Esophagus muscularis mucosa (tissue), 4 donors: ENCODE measurements around the gene NBDY. TPM values are rescaled to one million over a fixed set of nuclear protein-coding genes. Genes with fewer than 3 reads are reported as not detected.

Source experiments
- DNase-seq: peaks from one replicate; pipeline ENCODE4 v3.0.0-alpha.2; 2017; ENCODE audit errors: extremely low spot score
- H3K27ac ChIP-seq, 4 donors: fragments of 200-600 bp; sonication (generic); replicated peaks in 1 of 4; 1 replicate in 3 of 4; 2 replicates in 1 of 4; pipeline ENCODE4 v1.5.1; 2016 to 2019; ENCODE audit warnings: mild to moderate bottlenecking in 1 of 4
- H3K27me3 ChIP-seq, 4 donors: fragments of 200-600 bp; sonication (generic); one replicate each; pipeline versions ENCODE4 v1.5.1 to v1.6.0; 2016 to 2019
- H3K36me3 ChIP-seq, 4 donors: fragments of 200-600 bp; sonication (generic); one replicate each; pipeline ENCODE4 v1.5.1; 2016 to 2019
- H3K4me1 ChIP-seq, 4 donors: fragments of 200-600 bp; sonication (generic); one replicate each; pipeline ENCODE4 v1.5.1; 2016 to 2019
- H3K4me3 ChIP-seq, 4 donors: fragments of 200-600 bp; sonication (generic); 1 replicate in 2 of 4; 2 replicates in 2 of 4; pipeline ENCODE4 v1.5.1; 2016 to 2019; ENCODE audit warnings: mild to moderate bottlenecking in 4 of 4, moderate library complexity in 1 of 4
- H3K9me3 ChIP-seq, 4 donors: fragments of 200-600 bp; sonication (generic); 1 replicate in 3 of 4; 2 replicates in 1 of 4; pipeline ENCODE4 v1.5.1; 2016 to 2019
- CTCF ChIP-seq, 3 experiments: fragments of 200-600 bp in 2 of 3; fragments of 450-650 bp in 1 of 3; sonication (generic) in 2 of 3; IDR thresholded peaks; one replicate each; pipeline ENCODE4 v1.5.1; 2017 to 2019; ENCODE audit warnings: antibody characterized with exemption in 3 of 3, mild to moderate bottlenecking in 2 of 3, moderate library complexity in 1 of 3
- EP300 ChIP-seq: sonication (generic); formaldehyde crosslinking; IDR thresholded peaks from one replicate; pipeline ENCODE4 v1.6.1; 2017; ENCODE audit warnings: antibody characterized with exemption
- POLR2A ChIP-seq: fragments of 450-650 bp; IDR thresholded peaks from one replicate; pipeline ENCODE4 v1.6.1; 2017; ENCODE audit warnings: antibody characterized with exemption, moderate library complexity, mild to moderate bottlenecking, low read depth
- POLR2AphosphoS5 ChIP-seq, 2 donors: sonication (generic); formaldehyde crosslinking; IDR thresholded peaks; one replicate each; pipeline ENCODE4 v1.6.1; 2017; ENCODE audit warnings: antibody characterized with exemption in 2 of 2
- WGBS: methylation state at CpG from one replicate; pipeline ENCODE4 v1.1.5; 2018; 5-methylcytosine and 5-hydroxymethylcytosine counted together
- intact Hi-C: fragments of 100-400 bp; cut with DNase I; formaldehyde crosslinking; loops from one replicate; pipeline ENCODE4 v1.15.1; 2023
- total RNA-seq, 4 donors: library from RNA; depleted of rRNA; stranded (reverse); fragments of >200 nt; gene quantifications; one replicate each; pipeline versions ENCODE4 v1.1.0 to v1.2.1, GENCODE V29; 2016

NBDY gene
- total RNA-seq, 4 donors from 2014 or later = 11.8 to 19.4 (median 18.7) TPM

GRCh38 chrX:56788717-56789122 is 59.7 kb downstream of the NBDY start:
- no peaks in the 10 kb centered on the region for H3K36me3 ChIP-seq
- peaks cover 0 to 17% (median 0%) of the 10 kb centered on the region in 4 donors for H3K4me1 ChIP-seq
- TF ChIP-seq EP300 (no peak), POLR2A (no peak), POLR2AphosphoS5 (IDR thresholded peaks at IDR 0.05) (no peak), CTCF (IDR thresholded peaks at IDR 0.05) (no peak)
- H3K9me3 ChIP-seq = no peaks in the 10 kb centered on the region
- peak overlapping the region in 2 of 4 donors; percentile 36 to 40 for H3K4me3 ChIP-seq
- intact Hi-C loops = no loop called here
- H3K27me3 ChIP-seq = no peaks in the 10 kb centered on the region
- no peak for DNase-seq
- H3K27ac ChIP-seq = peak overlapping the region in 2 of 4 donors; percentile 44 to 54
- WGBS = 60% methylated on average over 6 of the region's 7 CpGs

- DNase-seq = no peak
- WGBS = 72% methylated on average over 4 of the region's 7 CpGs
- no peaks in the 10 kb centered on the region for H3K9me3 ChIP-seq
- H3K4me3 ChIP-seq = no peak overlapping the region
- TF ChIP-seq POLR2AphosphoS5 (IDR thresholded peaks at IDR 0.05) (no peak), EP300 (no peak), CTCF (IDR thresholded peaks at IDR 0.05) (no peak), POLR2A (no peak)
- peaks cover 0 to 15% (median 0%) of the 10 kb centered on the region in 4 donors for H3K4me1 ChIP-seq
- no peak overlapping the region for H3K27ac ChIP-seq
- H3K36me3 ChIP-seq = no peaks in the 10 kb centered on the region
- no peaks in the 10 kb centered on the region for H3K27me3 ChIP-seq
- intact Hi-C loops = no loop called here
Observed at GRCh38 chrX:56789518-56790070, 60.6 kb downstream of the NBDY start.

- no peaks in the 10 kb centered on the region for H3K9me3 ChIP-seq
- H3K4me3 ChIP-seq = no peak overlapping the region
- no peak for DNase-seq
- WGBS = 94% methylated on average over 7 of the region's 7 CpGs
- no peak for TF ChIP-seq EP300
- no peak for TF ChIP-seq POLR2A
- TF ChIP-seq CTCF (IDR thresholded peaks at IDR 0.05) = no peak
- no peak for TF ChIP-seq POLR2AphosphoS5 (IDR thresholded peaks at IDR 0.05)
- no peak overlapping the region for H3K27ac ChIP-seq
- no peaks in the 10 kb centered on the region for H3K36me3 ChIP-seq
- H3K27me3 ChIP-seq = no peaks in the 10 kb centered on the region
- H3K4me1 ChIP-seq = peaks cover 0 to 15% (median 0%) of the 10 kb centered on the region in 4 donors
- intact Hi-C loops = no loop called here
Observed at GRCh38 chrX:56790778-56791177, 61.7 kb downstream of the NBDY start.

GRCh38 chrX:56791456-56791855 is 62.4 kb downstream of the NBDY start:
- no peak overlapping the region for H3K27ac ChIP-seq
- no peaks in the 10 kb centered on the region for H3K27me3 ChIP-seq
- no peak for TF ChIP-seq CTCF (IDR thresholded peaks at IDR 0.05)
- 75% methylated on average over 3 of the region's 3 CpGs for WGBS
- peaks cover 0 to 15% (median 0%) of the 10 kb centered on the region in 4 donors for H3K4me1 ChIP-seq
- no peak overlapping the region for H3K4me3 ChIP-seq
- H3K9me3 ChIP-seq = no peaks in the 10 kb centered on the region
- no peaks in the 10 kb centered on the region for H3K36me3 ChIP-seq
- DNase-seq = peak; percentile 29
- intact Hi-C loops = no loop called here
